T-cell (primary cell): ENCODE results near the gene ARSB. TPM values are rescaled to one million over a fixed set of nuclear protein-coding genes. Genes with fewer than 3 reads are reported as not detected.

Source experiments
- ATAC-seq, 4 experiments: fragments of 200-7000 bp in 3 of 4; fragments of 150-1000 bp in 1 of 4; cut with Tn5 transposase; replicated peaks in 1 of 4; 1 replicate in 3 of 4; 2 replicates in 1 of 4; pipeline ENCODE4 v1.10.0; 2021; ENCODE audit warnings: moderate library complexity in 3 of 4, mild to moderate bottlenecking in 2 of 4, moderate number of reproducible peaks in 1 of 4
- CTCF ChIA-PET, 2 donors: fragments of 300-600 bp; sonication (Branson Sonifier 250); formaldehyde crosslinking; loops; one replicate each; lab custom pipeline; 2022; ENCODE audit warnings: antibody characterized with exemption in 2 of 2; lab: Charles Lee
- POLR2A ChIA-PET, 2 donors: fragments of 300-600 bp; sonication (Branson Sonifier 250); formaldehyde crosslinking; loops; one replicate each; lab custom pipeline; 2022; ENCODE audit warnings: antibody characterized with exemption in 2 of 2; lab: Charles Lee
- DNase-seq, 35 experiments: peaks; one replicate each; pipeline versions ENCODE4 v3.0.0 to v3.0.0-alpha.2; 2013 to 2023
- H3K27ac ChIP-seq: one replicate; pipeline ENCODE4 v1.5.1; 2013; ENCODE audit warnings: low read length
- H3K27me3 ChIP-seq, 2 experiments: replicated peaks in 1 of 2; 1 replicate in 1 of 2; 2 replicates in 1 of 2; pipeline versions ENCODE4 v1.6.1 to v1.7.0; 2013; ENCODE audit warnings: low read length in 1 of 2, mixed read lengths in 1 of 2; ENCODE audit not compliant: control insufficient read depth in 2 of 2, insufficient read depth in 2 of 2; ENCODE audit errors: extremely low read depth in 1 of 2
- H3K36me3 ChIP-seq, 2 donors: 1 replicate in 1 of 2; 2 replicates in 1 of 2; pipeline versions ENCODE4 v1.6.1 to v1.7.0; 2013; ENCODE audit warnings: low read length in 1 of 2; ENCODE audit not compliant: control insufficient read depth in 2 of 2, insufficient read depth in 1 of 2; ENCODE audit errors: extremely low read depth in 1 of 2
- H3K4me1 ChIP-seq, 2 experiments: 1 replicate in 1 of 2; 2 replicates in 1 of 2; pipeline versions ENCODE4 v1.6.1 to v1.7.0; 2013; ENCODE audit warnings: low read length in 2 of 2, mixed read lengths in 1 of 2; ENCODE audit not compliant: insufficient read depth in 2 of 2, control insufficient read depth in 1 of 2; ENCODE audit errors: extremely low read depth in 1 of 2
- H3K4me3 ChIP-seq, 2 donors: 1 replicate in 1 of 2; 2 replicates in 1 of 2; pipeline versions ENCODE4 v1.5.1 to v1.7.0; 2013; ENCODE audit warnings: mild to moderate bottlenecking in 2 of 2, low read length in 1 of 2, moderate library complexity in 1 of 2; ENCODE audit not compliant: control insufficient read depth in 1 of 2; ENCODE audit errors: extremely low read depth in 1 of 2
- H3K9me3 ChIP-seq: 2 replicates; pipeline ENCODE4 v1.7.0; 2013
- H3K27ac Mint-ChIP-seq, 2 donors: one replicate each; pipeline ENCODE4 v1.8.0; 2020 to 2021; ENCODE audit warnings: mild to moderate bottlenecking in 2 of 2, mixed read lengths in 2 of 2
- H3K27me3 Mint-ChIP-seq, 2 donors: one replicate each; pipeline ENCODE4 v1.8.0; 2021 to 2022; ENCODE audit warnings: mixed read lengths in 2 of 2
- H3K36me3 Mint-ChIP-seq: one replicate; pipeline ENCODE4 v1.8.0; 2021; ENCODE audit warnings: mixed read lengths
- H3K4me1 Mint-ChIP-seq, 3 donors: one replicate each; pipeline ENCODE4 v1.8.0; 2020 to 2022; ENCODE audit warnings: mixed read lengths in 3 of 3, mild to moderate bottlenecking in 1 of 3
- H3K4me3 Mint-ChIP-seq, 3 donors: one replicate each; pipeline ENCODE4 v1.8.0; 2020 to 2022; ENCODE audit warnings: mild to moderate bottlenecking in 3 of 3, mixed read lengths in 3 of 3, moderate library complexity in 3 of 3
- H3K9me3 Mint-ChIP-seq, 3 donors: one replicate each; pipeline ENCODE4 v1.8.0; 2020 to 2022; ENCODE audit warnings: mixed read lengths in 3 of 3
- WGBS: methylation state at CpG from one replicate; pipeline ENCODE4 v1.1.5; 2013; ENCODE audit warnings: missing lambda C conversion rate; ENCODE audit not compliant: insufficient coverage; 5-methylcytosine and 5-hydroxymethylcytosine counted together
- total RNA-seq, 35 experiments: library from RNA in 6 of 35; stranded (reverse) in 6 of 35; fragments of 120-200 nt in 1 of 35; gene quantifications; one replicate each; pipeline versions ENCODE4 v1.2.1 to v1.2.4 and lab custom pipeline; 2013 to 2026

The ARSB gene
- total RNA-seq, 5 donors from 2014 or later (not counting 1 experiment from before 2014, with no cell fraction given): 5.6 to 7.1 (median 6.9) TPM

DNA sequence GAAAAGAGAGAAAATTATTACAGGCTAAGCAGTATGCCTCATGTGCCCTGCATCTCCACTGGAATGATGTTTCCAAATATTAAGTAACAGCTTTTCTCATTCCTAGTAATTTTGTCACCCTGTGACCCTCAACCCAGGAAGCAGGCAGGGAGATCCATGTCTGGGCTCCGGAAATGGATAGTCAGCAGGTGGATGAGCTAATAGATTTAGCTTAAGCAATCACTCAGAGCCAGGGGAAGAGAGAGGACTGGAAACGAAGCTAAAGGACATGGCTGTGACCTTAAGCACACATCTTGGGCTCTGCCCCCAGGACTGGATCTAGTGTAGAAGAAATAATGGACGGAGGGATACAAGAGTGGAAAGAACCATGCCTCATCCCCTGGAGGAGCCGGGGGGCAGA, 89.5 kb downstream of the ARSB start:
- ChIA-PET CTCF (no interaction called here), POLR2A (no interaction called here)
- Histone ChIP-seq H3K27me3 (no peaks in the 10 kb centered on the region), H3K27ac (no peak overlapping the region), H3K4me1 (no peaks in the 10 kb centered on the region), H3K4me3 (no peak overlapping the region), H3K36me3 (peaks cover 0 to 3% of the 10 kb centered on the region in 2 donors), H3K9me3 (no peaks in the 10 kb centered on the region)
- Mint-ChIP-seq H3K9me3 (peaks cover 10 to 12% (median 11%) of the 10 kb centered on the region in 3 donors), H3K27me3 (no peaks in the 10 kb centered on the region), H3K27ac (no peak overlapping the region), H3K4me3 (no peak overlapping the region), H3K36me3 (peaks cover 23% of the 10 kb centered on the region), H3K4me1 (no peaks in the 10 kb centered on the region)
- no peak for ATAC-seq
- no peak for DNase-seq
- WGBS: 96% methylated on average over 4 of the region's 4 CpGs

DNA sequence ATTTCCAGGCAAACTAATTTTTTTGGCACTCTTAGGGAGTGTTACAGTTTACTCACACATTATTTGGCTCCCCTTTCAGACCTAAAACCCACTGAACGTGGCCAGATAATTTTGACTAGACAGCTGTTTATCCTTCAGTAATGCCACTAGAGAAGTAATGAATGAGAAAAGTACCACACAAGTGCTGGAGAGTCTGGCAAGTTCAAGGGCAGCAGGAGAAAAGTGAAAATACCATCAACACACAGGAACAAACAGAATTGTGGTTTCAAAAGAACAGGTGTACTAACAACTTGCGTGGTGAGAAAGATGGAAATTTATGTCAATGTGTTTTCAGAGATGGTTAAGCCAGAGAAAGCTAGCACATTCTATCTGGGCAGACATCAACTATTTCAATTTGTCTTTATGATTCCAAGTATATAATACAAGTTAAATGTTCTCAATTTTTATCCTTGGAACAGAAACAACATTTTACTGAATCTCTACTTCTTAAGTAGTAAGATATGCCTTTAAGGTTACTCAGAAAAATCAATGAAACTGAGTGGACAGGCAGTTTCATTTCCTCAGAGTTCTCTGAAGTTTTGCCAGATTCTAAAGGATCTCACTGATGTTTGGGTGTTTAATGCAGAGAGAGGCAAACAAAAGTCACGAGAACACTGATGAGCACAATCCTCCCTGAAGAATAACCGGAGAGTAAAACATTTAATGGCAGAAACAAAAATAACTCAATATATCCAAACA, 91.0 kb downstream of the ARSB start:
- Histone ChIP-seq H3K27me3 (no peaks in the 10 kb centered on the region), H3K4me1 (no peaks in the 10 kb centered on the region), H3K27ac (no peak overlapping the region), H3K9me3 (no peaks in the 10 kb centered on the region), H3K36me3 (peaks cover 0 to 3% of the 10 kb centered on the region in 2 donors), H3K4me3 (no peak overlapping the region)
- ATAC-seq (no peak), DNase-seq (no peak)
- Mint-ChIP-seq H3K4me3 (no peak overlapping the region), H3K27me3 (no peaks in the 10 kb centered on the region), H3K9me3 (peaks cover 2 to 4% (median 4%) of the 10 kb centered on the region in 3 donors), H3K27ac (no peak overlapping the region), H3K4me1 (peaks cover 0 to 4% (median 0%) of the 10 kb centered on the region in 3 donors), H3K36me3 (peaks cover 19% of the 10 kb centered on the region)
- ChIA-PET CTCF (no interaction called here), POLR2A (no interaction called here)
- WGBS: no CpG with 5 or more reads among the region's 4 CpGs

DNA sequence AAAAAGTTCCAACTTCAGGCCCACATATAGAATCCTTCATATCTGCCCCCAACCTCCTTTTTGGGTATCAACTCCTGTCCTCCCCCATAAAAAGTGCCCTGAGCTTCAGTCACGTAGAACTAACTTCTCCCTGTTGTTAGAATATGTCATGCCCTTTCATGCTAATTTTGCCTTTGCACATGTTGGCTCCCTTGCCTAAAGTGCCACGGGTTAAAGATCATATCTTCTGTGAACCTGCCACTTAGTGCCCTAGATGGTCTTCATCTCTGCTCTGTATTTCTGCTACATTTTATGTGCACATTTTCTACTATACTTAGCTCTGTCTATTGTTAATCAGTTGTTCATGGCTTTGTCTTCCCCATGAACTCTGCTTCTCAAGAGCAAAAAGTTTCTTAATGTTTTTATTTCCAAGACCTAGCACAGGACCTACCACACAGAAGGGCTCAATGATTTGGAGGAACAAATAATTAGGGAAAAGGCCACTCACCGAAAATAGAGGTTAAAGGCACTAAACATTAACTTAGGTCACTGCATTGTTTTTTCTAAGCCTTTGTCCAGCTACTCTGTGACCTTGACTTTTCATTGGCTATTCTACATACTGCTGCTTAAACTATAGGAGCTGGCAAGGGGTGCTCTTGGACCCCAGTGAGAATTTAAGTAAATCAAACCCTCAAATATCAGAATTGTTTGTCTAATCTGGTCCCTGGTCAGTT, 94.3 kb downstream of the ARSB start:
- Histone ChIP-seq H3K4me1 (peaks cover 0 to 4% of the 10 kb centered on the region in 2 experiments), H3K27me3 (no peaks in the 10 kb centered on the region), H3K4me3 (no peak overlapping the region), H3K27ac (no peak overlapping the region), H3K9me3 (no peaks in the 10 kb centered on the region), H3K36me3 (no peaks in the 10 kb centered on the region)
- Mint-ChIP-seq H3K27me3 (no peaks in the 10 kb centered on the region), H3K4me3 (no peak overlapping the region), H3K27ac (no peak overlapping the region), H3K4me1 (peaks cover 15 to 24% (median 15%) of the 10 kb centered on the region in 3 donors), H3K9me3 (no peaks in the 10 kb centered on the region), H3K36me3 (peaks cover 10% of the 10 kb centered on the region)
- no peak for ATAC-seq
- WGBS: 63% methylated on average over 2 of the region's 3 CpGs
- POLR2A ChIA-PET: no interaction called here
- no peak for DNase-seq
- CTCF ChIA-PET: interaction anchor here (1.2 to 1.3 kb wide), 2 partner anchors 9 to 41 kb away, joined by 3 to 4 read pairs; no protein-coding TSS in a partner anchor

DNA sequence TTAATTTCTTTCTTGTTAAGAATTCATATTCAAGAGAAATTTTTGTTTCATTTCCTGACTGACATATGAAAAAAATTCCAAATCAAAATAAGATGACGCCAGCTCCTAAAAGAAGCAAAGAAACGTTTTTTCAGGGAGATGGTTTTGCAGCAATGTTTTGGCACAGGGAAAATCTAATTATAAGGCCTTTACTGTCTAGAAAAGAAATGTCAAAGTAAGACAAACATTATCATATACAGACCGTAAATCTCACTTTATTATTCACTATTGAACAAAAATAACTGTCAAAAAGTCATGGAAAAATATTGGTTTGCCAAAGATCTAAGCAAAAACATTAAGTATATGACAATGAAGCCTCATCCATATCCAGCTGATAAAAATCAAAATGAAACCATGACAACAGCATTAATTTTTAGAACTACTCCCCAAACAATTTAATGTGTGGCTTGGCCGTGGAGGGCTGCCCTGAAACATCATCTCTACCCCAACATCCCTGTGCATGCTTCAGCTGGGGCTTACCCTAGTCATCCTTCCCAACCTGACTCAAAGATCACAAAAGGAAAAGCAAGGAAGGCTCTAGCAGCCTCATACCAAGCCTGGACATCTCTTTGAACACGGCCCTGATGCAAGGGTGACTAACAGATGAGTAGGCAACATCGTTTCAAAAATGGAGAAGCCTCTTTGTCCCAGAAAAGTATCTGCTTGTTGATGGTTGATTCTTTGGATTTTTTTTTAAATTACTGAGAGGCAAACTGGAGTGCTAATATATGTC, 95.6 kb downstream of the ARSB start:
- Histone ChIP-seq H3K4me1 (peaks cover 0 to 4% of the 10 kb centered on the region in 2 experiments), H3K9me3 (no peaks in the 10 kb centered on the region), H3K36me3 (peaks cover 0 to 3% of the 10 kb centered on the region in 2 donors), H3K27me3 (no peaks in the 10 kb centered on the region), H3K4me3 (no peak overlapping the region), H3K27ac (no peak overlapping the region)
- H3K4me1 Mint-ChIP-seq: peaks cover 15 to 24% (median 15%) of the 10 kb centered on the region in 3 donors
- 67% methylated on average over 1 of the region's 6 CpGs for WGBS
- ChIA-PET CTCF (no interaction called here), POLR2A (no interaction called here)
- no peak overlapping the region for H3K27ac Mint-ChIP-seq
- no peak overlapping the region for H3K4me3 Mint-ChIP-seq
- no peak for ATAC-seq
- peaks cover 12% of the 10 kb centered on the region for H3K36me3 Mint-ChIP-seq
- DNase-seq: no peak
- H3K27me3 Mint-ChIP-seq: no peaks in the 10 kb centered on the region
- H3K9me3 Mint-ChIP-seq: no peaks in the 10 kb centered on the region

DNA sequence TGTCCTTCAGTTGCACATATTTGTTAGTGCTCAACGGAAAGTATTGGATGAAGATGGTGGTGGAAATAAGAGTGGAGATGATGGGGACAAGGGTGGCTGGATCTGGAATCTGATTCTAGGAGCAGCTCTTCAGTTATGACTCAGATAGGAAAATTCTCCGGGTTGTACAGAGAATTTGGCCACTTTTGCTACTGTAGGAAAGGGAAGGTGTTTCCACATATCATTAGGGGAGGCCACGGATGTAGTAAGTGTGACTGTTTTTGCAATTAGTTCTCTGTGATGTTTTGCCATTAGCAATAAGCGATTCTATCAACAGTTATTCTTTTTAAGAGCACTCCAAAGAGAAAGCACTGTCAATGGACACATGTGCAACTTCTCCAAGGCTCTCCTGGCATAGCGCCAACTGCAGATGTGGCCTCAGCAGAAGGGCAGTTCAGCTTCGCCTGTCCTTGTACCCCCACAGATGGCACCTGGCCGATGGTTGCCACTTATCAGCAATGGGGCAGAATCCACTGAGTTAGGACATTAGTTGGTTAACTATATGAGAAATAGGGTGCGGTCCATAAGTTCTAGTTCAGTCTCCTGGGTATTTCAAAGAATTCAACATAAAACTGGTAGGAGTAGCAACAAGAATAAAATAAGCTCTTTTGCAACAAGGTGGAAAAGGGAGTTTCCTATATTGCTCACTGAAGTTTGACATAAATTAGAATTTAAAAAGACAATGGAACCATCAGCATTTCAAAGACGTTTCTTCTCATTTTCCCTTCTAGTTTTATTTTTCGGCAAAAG, 96.3 kb downstream of the ARSB start:
- Histone ChIP-seq H3K4me3 (no peak overlapping the region), H3K27me3 (no peaks in the 10 kb centered on the region), H3K4me1 (peaks cover 0 to 4% of the 10 kb centered on the region in 2 experiments), H3K36me3 (peaks cover 0 to 3% of the 10 kb centered on the region in 2 donors), H3K9me3 (no peaks in the 10 kb centered on the region), H3K27ac (no peak overlapping the region)
- Mint-ChIP-seq H3K4me1 (peaks cover 15 to 24% (median 15%) of the 10 kb centered on the region in 3 donors), H3K4me3 (no peak overlapping the region), H3K27ac (no peak overlapping the region), H3K27me3 (no peaks in the 10 kb centered on the region), H3K9me3 (no peaks in the 10 kb centered on the region), H3K36me3 (peaks cover 10% of the 10 kb centered on the region)
- ChIA-PET CTCF (interaction anchor here in 1 of 2 donors (0.6 kb wide), 1 partner anchor 22 kb away, joined by 3 read pairs; no protein-coding TSS in a partner anchor), POLR2A (no interaction called here)
- DNase-seq (no peak), ATAC-seq (no peak)
- 96% methylated on average over 5 of the region's 10 CpGs for WGBS
